ENCODE results near the gene SFPQ.

The SFPQ gene

GRCh38 chr1:35175602-35176001 lies 17.3 kb downstream of the SFPQ start:
- H2AK5ac ChIP-seq (ENCODE audit: low read depth, low read length) = no peak overlapping the region
- H4K8ac ChIP-seq (ENCODE audit: low read depth, low read length) = no peak overlapping the region
- H4K91ac ChIP-seq (ENCODE audit: low read depth, low read length, poor library complexity) = no peak overlapping the region
- no peaks in the 10 kb centered on the region for H3K9me3 ChIP-seq (replicated peaks in 1 of 2; ENCODE audit: control insufficient read depth in 2 of 2, insufficient read depth in 1 of 2, low read depth in 1 of 2, low read length in 2 of 2)
- H3K4me1 ChIP-seq (ENCODE audit: control insufficient read depth in 2 of 2, insufficient read depth in 1 of 2, low read depth in 1 of 2, low read length in 2 of 2) = no peaks in the 10 kb centered on the region
- no peak overlapping the region for H2AFZ ChIP-seq (ENCODE audit: low read length)
- no peak overlapping the region for H3K4me2 ChIP-seq (ENCODE audit: insufficient read depth, low read length, poor library complexity, severe bottlenecking)
- H3K9ac ChIP-seq (ENCODE audit: low read depth, low read length, poor library complexity) = no peak overlapping the region
- no peak overlapping the region for H3K23ac ChIP-seq (ENCODE audit: low read depth, low read length, poor library complexity)
- WGBS, 2 donors (ENCODE audit: extremely low coverage in 2 of 2, insufficient read length in 2 of 2, insufficient replicate concordance in 1 of 2) = no CpG with 5 or more reads among the region's 1 CpG
- no peak overlapping the region for H3K4me3 ChIP-seq (ENCODE audit: low read length in 2 of 2)
- no peak overlapping the region for H3K27ac ChIP-seq (replicated peaks; ENCODE audit: low read length)
- H2BK5ac ChIP-seq (ENCODE audit: low read length) = no peak overlapping the region
- H3K18ac ChIP-seq (ENCODE audit: low read length) = no peak overlapping the region
- H3K4ac ChIP-seq (ENCODE audit: low read length) = no peak overlapping the region
- no peak overlapping the region for H2BK15ac ChIP-seq (ENCODE audit: low read length)
- H2BK12ac ChIP-seq (ENCODE audit: low read length) = no peak overlapping the region
- H3K14ac ChIP-seq (ENCODE audit: low read length) = no peak overlapping the region
- H3K79me1 ChIP-seq (ENCODE audit: low read depth, low read length) = no peaks in the 10 kb centered on the region
- DNase-seq (ENCODE audit: low spot score) = no peak
- peaks cover 30 to 59% of the 10 kb centered on the region in 2 donors for H3K36me3 ChIP-seq (replicated peaks in 1 of 2; ENCODE audit: control insufficient read depth in 2 of 2, insufficient read depth in 2 of 2, low read length in 2 of 2)
- H3K27me3 ChIP-seq (ENCODE audit: control insufficient read depth in 3 of 3, insufficient read depth in 3 of 3, low read depth in 1 of 3, low read length in 3 of 3) = no peaks in the 10 kb centered on the region
- H2BK120ac ChIP-seq (ENCODE audit: low read depth, low read length) = no peak overlapping the region

- WGBS, 2 donors (ENCODE audit: extremely low coverage in 2 of 2, insufficient read length in 2 of 2, insufficient replicate concordance in 1 of 2) = no CpG with 5 or more reads among the region's 9 CpGs
- no peak overlapping the region for H2AFZ ChIP-seq (ENCODE audit: low read length)
- DNase-seq (ENCODE audit: low spot score) = no peak
Observed at GRCh38 chr1:35175098-35175576, 17.8 kb downstream of the SFPQ start.

GRCh38 chr1:35173909-35174540 lies 18.9 kb downstream of the SFPQ start:
- H2BK12ac ChIP-seq (ENCODE audit: low read length) = no peak overlapping the region
- H4K91ac ChIP-seq (ENCODE audit: low read depth, low read length, poor library complexity) = no peak overlapping the region
- H3K36me3 ChIP-seq (replicated peaks in 1 of 2; ENCODE audit: control insufficient read depth in 2 of 2, insufficient read depth in 2 of 2, low read length in 2 of 2) = peaks cover 22 to 43% of the 10 kb centered on the region in 2 donors
- H3K27me3 ChIP-seq (ENCODE audit: control insufficient read depth in 3 of 3, insufficient read depth in 3 of 3, low read depth in 1 of 3, low read length in 3 of 3) = no peaks in the 10 kb centered on the region
- H3K9me3 ChIP-seq (replicated peaks in 1 of 2; ENCODE audit: control insufficient read depth in 2 of 2, insufficient read depth in 1 of 2, low read depth in 1 of 2, low read length in 2 of 2) = no peaks in the 10 kb centered on the region
- H2BK15ac ChIP-seq (ENCODE audit: low read length) = no peak overlapping the region
- H2BK120ac ChIP-seq (ENCODE audit: low read depth, low read length) = no peak overlapping the region
- H3K4me3 ChIP-seq (ENCODE audit: low read length in 2 of 2) = no peak overlapping the region
- H3K9ac ChIP-seq (ENCODE audit: low read depth, low read length, poor library complexity) = no peak overlapping the region
- no peak overlapping the region for H3K23ac ChIP-seq (ENCODE audit: low read depth, low read length, poor library complexity)
- H2AK5ac ChIP-seq (ENCODE audit: low read depth, low read length) = no peak overlapping the region
- H3K4ac ChIP-seq (ENCODE audit: low read length) = no peak overlapping the region
- no peak overlapping the region for H3K14ac ChIP-seq (ENCODE audit: low read length)
- DNase-seq (ENCODE audit: low spot score) = no peak
- H2AFZ ChIP-seq (ENCODE audit: low read length) = no peak overlapping the region
- no peak overlapping the region for H2BK5ac ChIP-seq (ENCODE audit: low read length)
- H3K79me1 ChIP-seq (ENCODE audit: low read depth, low read length) = no peaks in the 10 kb centered on the region
- H4K8ac ChIP-seq (ENCODE audit: low read depth, low read length) = no peak overlapping the region
- no peak overlapping the region for H3K18ac ChIP-seq (ENCODE audit: low read length)
- H3K4me1 ChIP-seq (ENCODE audit: control insufficient read depth in 2 of 2, insufficient read depth in 1 of 2, low read depth in 1 of 2, low read length in 2 of 2) = no peaks in the 10 kb centered on the region
- H3K27ac ChIP-seq (replicated peaks; ENCODE audit: low read length) = peak overlapping the region; percentile 19
- WGBS, 2 donors (ENCODE audit: extremely low coverage in 2 of 2, insufficient read length in 2 of 2, insufficient replicate concordance in 1 of 2) = no CpG with 5 or more reads among the region's 2 CpGs
- H3K4me2 ChIP-seq (ENCODE audit: insufficient read depth, low read length, poor library complexity, severe bottlenecking) = no peak overlapping the region

More at GRCh38 chr1:35175098-35175576, 17.8 kb downstream of the SFPQ start:
- Histone ChIP-seq H2BK5ac (ENCODE audit: low read length) (no peak overlapping the region), H2AK5ac (ENCODE audit: low read depth, low read length) (no peak overlapping the region), H4K8ac (ENCODE audit: low read depth, low read length) (no peak overlapping the region), H3K4ac (ENCODE audit: low read length) (no peak overlapping the region), H3K23ac (ENCODE audit: low read depth, low read length, poor library complexity) (no peak overlapping the region), H3K4me1 (ENCODE audit: control insufficient read depth in 2 of 2, insufficient read depth in 1 of 2, low read depth in 1 of 2, low read length in 2 of 2) (no peaks in the 10 kb centered on the region), H3K4me2 (ENCODE audit: insufficient read depth, low read length, poor library complexity, severe bottlenecking) (no peak overlapping the region), H3K4me3 (ENCODE audit: low read length in 2 of 2) (no peak overlapping the region), H2BK12ac (ENCODE audit: low read length) (no peak overlapping the region), H3K79me1 (ENCODE audit: low read depth, low read length) (no peaks in the 10 kb centered on the region), H3K36me3 (replicated peaks in 1 of 2; ENCODE audit: control insufficient read depth in 2 of 2, insufficient read depth in 2 of 2, low read length in 2 of 2) (peaks cover 27 to 54% of the 10 kb centered on the region in 2 donors), H3K9ac (ENCODE audit: low read depth, low read length, poor library complexity) (no peak overlapping the region), H3K27me3 (ENCODE audit: control insufficient read depth in 3 of 3, insufficient read depth in 3 of 3, low read depth in 1 of 3, low read length in 3 of 3) (no peaks in the 10 kb centered on the region), H3K14ac (ENCODE audit: low read length) (no peak overlapping the region), H3K9me3 (replicated peaks in 1 of 2; ENCODE audit: control insufficient read depth in 2 of 2, insufficient read depth in 1 of 2, low read depth in 1 of 2, low read length in 2 of 2) (no peaks in the 10 kb centered on the region), H3K27ac (replicated peaks; ENCODE audit: low read length) (peak overlapping the region; percentile 21), H4K91ac (ENCODE audit: low read depth, low read length, poor library complexity) (no peak overlapping the region), H3K18ac (ENCODE audit: low read length) (no peak overlapping the region), H2BK120ac (ENCODE audit: low read depth, low read length) (no peak overlapping the region), H2BK15ac (ENCODE audit: low read length) (no peak overlapping the region)

- Histone ChIP-seq H3K23ac (ENCODE audit: low read depth, low read length, poor library complexity) (no peak overlapping the region), H3K4me1 (ENCODE audit: control insufficient read depth in 2 of 2, insufficient read depth in 1 of 2, low read depth in 1 of 2, low read length in 2 of 2) (no peaks in the 10 kb centered on the region), H2BK12ac (ENCODE audit: low read length) (no peak overlapping the region), H4K8ac (ENCODE audit: low read depth, low read length) (no peak overlapping the region), H3K27me3 (ENCODE audit: control insufficient read depth in 3 of 3, insufficient read depth in 3 of 3, low read depth in 1 of 3, low read length in 3 of 3) (no peaks in the 10 kb centered on the region), H3K9me3 (replicated peaks in 1 of 2; ENCODE audit: control insufficient read depth in 2 of 2, insufficient read depth in 1 of 2, low read depth in 1 of 2, low read length in 2 of 2) (no peaks in the 10 kb centered on the region), H2AK5ac (ENCODE audit: low read depth, low read length) (no peak overlapping the region), H3K79me1 (ENCODE audit: low read depth, low read length) (no peaks in the 10 kb centered on the region), H4K91ac (ENCODE audit: low read depth, low read length, poor library complexity) (no peak overlapping the region), H3K4me3 (ENCODE audit: low read length in 2 of 2) (no peak overlapping the region), H3K4me2 (ENCODE audit: insufficient read depth, low read length, poor library complexity, severe bottlenecking) (no peak overlapping the region), H3K36me3 (replicated peaks in 1 of 2; ENCODE audit: control insufficient read depth in 2 of 2, insufficient read depth in 2 of 2, low read length in 2 of 2) (peaks cover 17 to 38% of the 10 kb centered on the region in 2 donors), H3K4ac (ENCODE audit: low read length) (no peak overlapping the region), H2BK120ac (ENCODE audit: low read depth, low read length) (no peak overlapping the region), H3K27ac (replicated peaks; ENCODE audit: low read length) (no peak overlapping the region), H3K9ac (ENCODE audit: low read depth, low read length, poor library complexity) (no peak overlapping the region), H3K14ac (ENCODE audit: low read length) (no peak overlapping the region), H2AFZ (ENCODE audit: low read length) (no peak overlapping the region), H2BK15ac (ENCODE audit: low read length) (no peak overlapping the region), H2BK5ac (ENCODE audit: low read length) (no peak overlapping the region), H3K18ac (ENCODE audit: low read length) (no peak overlapping the region)
- no peak for DNase-seq (ENCODE audit: low spot score)
- no CpG with 5 or more reads among the region's 2 CpGs for WGBS, 2 donors (ENCODE audit: extremely low coverage in 2 of 2, insufficient read length in 2 of 2, insufficient replicate concordance in 1 of 2)
Observed at GRCh38 chr1:35173491-35173890, 19.5 kb downstream of the SFPQ start.
